Measurements from ENCODE around the gene TMEM169. TPM values are rescaled to one million over a fixed set of nuclear protein-coding genes. Genes with fewer than 3 reads are reported as not detected.

Gene TMEM169
- polyA plus RNA-seq, 1 donor from 2014 or later: 29.6 TPM

- H3K27ac ChIP-seq (ENCODE audit: low read length): no peak overlapping the region
Measured at GRCh38 chr2:216149741-216150140, 68.0 kb downstream of the TMEM169 start.

DNA sequence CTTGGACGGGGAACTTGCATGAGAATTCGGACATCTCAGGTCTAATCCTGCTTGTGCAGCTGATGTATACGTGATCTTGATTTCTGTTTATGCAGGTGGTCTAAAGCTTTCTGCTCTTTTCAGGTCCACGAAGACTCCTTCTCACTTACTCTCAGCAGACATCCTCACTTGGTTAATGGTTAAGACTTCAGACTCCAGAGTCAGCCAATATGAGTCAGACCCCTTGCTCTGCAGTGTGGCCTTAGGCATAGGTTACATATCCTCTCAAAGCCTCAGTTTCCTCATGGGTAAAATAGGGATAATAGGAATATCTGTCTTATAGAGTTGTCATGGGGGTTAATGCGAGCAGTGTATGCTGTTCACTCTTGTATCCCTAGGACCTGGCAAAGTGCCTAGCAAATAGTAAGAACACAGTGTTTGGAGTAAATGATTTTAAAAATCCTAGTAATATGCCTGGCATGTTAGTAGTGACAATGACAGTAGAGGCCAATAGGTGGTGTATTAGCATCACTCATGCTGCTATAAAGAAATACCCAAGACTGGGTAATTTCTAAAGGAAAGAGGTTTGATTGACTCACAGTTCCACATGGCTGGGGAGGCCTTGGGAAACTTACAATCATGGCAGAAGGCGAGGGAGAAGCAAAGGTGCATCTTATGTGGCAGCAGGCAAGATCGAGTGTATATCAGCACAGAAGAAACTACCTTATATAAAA, 69.8 kb downstream of the TMEM169 start:
- H2AFZ ChIP-seq (ENCODE audit: low read depth, low read length): no peak overlapping the region
- no peak overlapping the region for H3K4me2 ChIP-seq (ENCODE audit: low read length)
- no peaks in the 10 kb centered on the region for H3K9me2 ChIP-seq (ENCODE audit: insufficient read depth, low read length)
- no peaks in the 10 kb centered on the region for H4K20me1 ChIP-seq (ENCODE audit: insufficient read depth)
- H3K36me3 ChIP-seq (ENCODE audit: insufficient read depth, low read length): peaks cover 12% of the 10 kb centered on the region
- no peak overlapping the region for H3K27ac ChIP-seq (ENCODE audit: low read length)
- H3K9me3 ChIP-seq (ENCODE audit: low read length): no peaks in the 10 kb centered on the region
- H3K4me3 ChIP-seq (ENCODE audit: low read length): no peak overlapping the region
- peaks cover 10% of the 10 kb centered on the region for H3K79me2 ChIP-seq (replicated peaks; ENCODE audit: insufficient read depth, low read length)
- H3F3A ChIP-seq (ENCODE audit: insufficient read depth, low read length, poor library complexity, severe bottlenecking): no peaks in the 10 kb centered on the region
- H3K27me3 ChIP-seq (ENCODE audit: insufficient read depth, low read depth, low read length): no peaks in the 10 kb centered on the region
- H3K9ac ChIP-seq (ENCODE audit: low read length): no peak overlapping the region
- TF ChIP-seq REST (IDR thresholded peaks at IDR 0.05; ENCODE audit: borderline replicate concordance) (no peak), SMC3 (conservative IDR thresholded peaks at IDR 0.05; ENCODE audit: poor library complexity) (peak; percentile 32), RAD21 (conservative IDR thresholded peaks at IDR 0.05) (peak; percentile 62), TAF1 (IDR thresholded peaks at IDR 0.05; ENCODE audit: low read depth) (no peak), EP300 (conservative IDR thresholded peaks at IDR 0.05; ENCODE audit: poor library complexity, severe bottlenecking) (no peak), POLR2AphosphoS5 (IDR thresholded peaks at IDR 0.05) (no peak)
- TF ChIP-seq, protein P1, sequence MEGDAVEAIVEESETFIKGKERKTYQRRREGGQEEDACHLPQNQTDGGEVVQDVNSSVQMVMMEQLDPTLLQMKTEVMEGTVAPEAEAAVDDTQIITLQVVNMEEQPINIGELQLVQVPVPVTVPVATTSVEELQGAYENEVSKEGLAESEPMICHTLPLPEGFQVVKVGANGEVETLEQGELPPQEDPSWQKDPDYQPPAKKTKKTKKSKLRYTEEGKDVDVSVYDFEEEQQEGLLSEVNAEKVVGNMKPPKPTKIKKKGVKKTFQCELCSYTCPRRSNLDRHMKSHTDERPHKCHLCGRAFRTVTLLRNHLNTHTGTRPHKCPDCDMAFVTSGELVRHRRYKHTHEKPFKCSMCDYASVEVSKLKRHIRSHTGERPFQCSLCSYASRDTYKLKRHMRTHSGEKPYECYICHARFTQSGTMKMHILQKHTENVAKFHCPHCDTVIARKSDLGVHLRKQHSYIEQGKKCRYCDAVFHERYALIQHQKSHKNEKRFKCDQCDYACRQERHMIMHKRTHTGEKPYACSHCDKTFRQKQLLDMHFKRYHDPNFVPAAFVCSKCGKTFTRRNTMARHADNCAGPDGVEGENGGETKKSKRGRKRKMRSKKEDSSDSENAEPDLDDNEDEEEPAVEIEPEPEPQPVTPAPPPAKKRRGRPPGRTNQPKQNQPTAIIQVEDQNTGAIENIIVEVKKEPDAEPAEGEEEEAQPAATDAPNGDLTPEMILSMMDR (IDR thresholded peaks at IDR 0.05; ENCODE audit: poor library complexity, severe bottlenecking): peak; percentile 57

More at GRCh38 chr2:216149741-216150140, 68.0 kb downstream of the TMEM169 start:
- H3K9me3 ChIP-seq (ENCODE audit: low read length): no peaks in the 10 kb centered on the region
- no peaks in the 10 kb centered on the region for H3K27me3 ChIP-seq (ENCODE audit: insufficient read depth, low read depth, low read length)
- no peaks in the 10 kb centered on the region for H3F3A ChIP-seq (ENCODE audit: insufficient read depth, low read length, poor library complexity, severe bottlenecking)
- H3K4me2 ChIP-seq (ENCODE audit: low read length): no peak overlapping the region
- no peaks in the 10 kb centered on the region for H4K20me1 ChIP-seq (ENCODE audit: insufficient read depth)
- H2AFZ ChIP-seq (ENCODE audit: low read depth, low read length): no peak overlapping the region
- H3K4me3 ChIP-seq (ENCODE audit: low read length): no peak overlapping the region
- TF ChIP-seq EP300 (conservative IDR thresholded peaks at IDR 0.05; ENCODE audit: poor library complexity, severe bottlenecking) (no peak), SMC3 (conservative IDR thresholded peaks at IDR 0.05; ENCODE audit: poor library complexity) (no peak), MXI1 (conservative IDR thresholded peaks at IDR 0.05; ENCODE audit: poor library complexity, severe bottlenecking) (no peak), TAF1 (IDR thresholded peaks at IDR 0.05; ENCODE audit: low read depth) (no peak), POLR2AphosphoS5 (IDR thresholded peaks at IDR 0.05) (no peak), EZH2 (IDR thresholded peaks at IDR 0.05; ENCODE audit: borderline replicate concordance, insufficient read depth, low read length, poor library complexity, severe bottlenecking) (no peak), RAD21 (conservative IDR thresholded peaks at IDR 0.05) (no peak), REST (IDR thresholded peaks at IDR 0.05; ENCODE audit: borderline replicate concordance) (no peak)
- TF ChIP-seq, protein P1 (IDR thresholded peaks at IDR 0.05; ENCODE audit: poor library complexity, severe bottlenecking): no peak
- H3K9ac ChIP-seq (ENCODE audit: low read length): no peak overlapping the region
- H3K9me2 ChIP-seq (ENCODE audit: insufficient read depth, low read length): no peaks in the 10 kb centered on the region
- peaks cover 9% of the 10 kb centered on the region for H3K79me2 ChIP-seq (replicated peaks; ENCODE audit: insufficient read depth, low read length)
- peaks cover 12% of the 10 kb centered on the region for H3K36me3 ChIP-seq (ENCODE audit: insufficient read depth, low read length)

Data from neural cell (in vitro differentiated cells).